ENCODE results near the gene GNG13. TPM values are rescaled to one million over a fixed set of nuclear protein-coding genes. Genes with fewer than 3 reads are reported as not detected.

Gene GNG13
- total and polyA plus RNA-seq, 12 donors = not detected

DNA sequence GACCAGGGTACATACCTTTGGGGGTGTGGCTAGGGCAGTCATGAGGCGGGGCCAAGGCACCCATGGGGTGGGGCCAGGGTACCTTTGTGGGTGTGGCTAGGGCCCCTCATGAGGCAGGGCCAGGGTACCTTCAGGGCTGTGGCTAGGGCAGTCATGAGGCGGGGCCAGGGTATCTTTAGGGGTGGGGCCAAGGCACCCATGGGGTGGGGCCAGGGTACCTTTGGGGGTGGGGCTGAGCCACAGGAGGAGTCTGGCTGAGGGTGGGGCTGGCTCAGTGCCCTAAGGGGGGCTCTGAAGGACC lies 3.5 kb downstream of the GNG13 start:
- no peaks in the 10 kb centered on the region for H3K4me1 ChIP-seq (replicated peaks in 1 of 2)
- no peaks in the 10 kb centered on the region for H3K36me3 ChIP-seq (replicated peaks in 1 of 2)
- intact Hi-C loops (cut with DNase I) = no loop called here

DNA sequence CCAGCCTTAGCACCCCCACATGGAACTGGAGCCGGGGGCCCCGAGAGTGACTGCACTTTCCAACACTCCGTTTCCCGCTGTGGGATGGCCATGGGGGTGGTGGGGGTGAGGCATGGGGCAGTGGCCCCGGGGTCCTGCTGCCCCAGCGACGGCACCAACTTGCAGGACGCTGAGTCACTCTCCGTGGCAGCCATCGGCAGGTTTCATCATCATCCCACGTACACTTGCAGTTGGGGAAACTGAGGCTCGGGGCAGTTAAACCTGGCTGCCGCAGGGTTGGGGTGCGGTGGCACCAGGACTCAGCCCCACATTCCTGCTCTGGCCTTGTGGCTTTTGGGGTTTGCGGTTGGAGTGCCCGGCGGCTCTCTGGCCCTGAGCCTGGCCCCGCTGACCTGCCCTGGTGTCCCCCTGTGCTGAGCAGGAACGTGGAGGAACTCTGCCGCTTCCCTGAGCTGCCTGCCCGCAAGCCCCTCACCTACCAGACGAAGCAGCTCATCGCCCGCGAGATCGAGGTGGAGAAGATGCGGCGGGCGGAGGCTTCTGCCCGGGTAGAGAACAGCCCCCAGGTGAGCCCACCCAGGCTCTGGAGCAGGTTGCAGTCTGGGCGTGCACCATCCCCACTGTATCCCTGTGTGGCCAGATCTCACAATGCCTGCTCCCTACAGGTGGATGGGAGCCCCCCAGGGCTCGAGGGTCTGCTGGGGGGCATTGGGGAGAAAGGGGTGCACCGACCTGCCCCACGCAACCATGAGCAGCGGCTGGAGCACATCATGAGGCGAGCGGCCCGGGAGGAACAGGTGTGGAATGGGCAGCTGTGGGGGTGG lies 4.0 kb downstream of the GNG13 start:
- WGBS, 4 donors = 92 to 97% (median 94%) methylated on average over 12 to 38 of the region's 38 CpGs
- DNase-seq = no peak
- Histone ChIP-seq H3K9me3 (replicated peaks in 1 of 3) (no peaks in the 10 kb centered on the region), H3K36me3 (replicated peaks in 1 of 2) (no peaks in the 10 kb centered on the region), H3K27me3 (peaks cover 27% of the 10 kb centered on the region), H3K4me1 (replicated peaks in 1 of 2) (no peaks in the 10 kb centered on the region), H3K4me3 (no peak overlapping the region), H3K27ac (no peak overlapping the region)
- TF ChIP-seq, protein P1, sequence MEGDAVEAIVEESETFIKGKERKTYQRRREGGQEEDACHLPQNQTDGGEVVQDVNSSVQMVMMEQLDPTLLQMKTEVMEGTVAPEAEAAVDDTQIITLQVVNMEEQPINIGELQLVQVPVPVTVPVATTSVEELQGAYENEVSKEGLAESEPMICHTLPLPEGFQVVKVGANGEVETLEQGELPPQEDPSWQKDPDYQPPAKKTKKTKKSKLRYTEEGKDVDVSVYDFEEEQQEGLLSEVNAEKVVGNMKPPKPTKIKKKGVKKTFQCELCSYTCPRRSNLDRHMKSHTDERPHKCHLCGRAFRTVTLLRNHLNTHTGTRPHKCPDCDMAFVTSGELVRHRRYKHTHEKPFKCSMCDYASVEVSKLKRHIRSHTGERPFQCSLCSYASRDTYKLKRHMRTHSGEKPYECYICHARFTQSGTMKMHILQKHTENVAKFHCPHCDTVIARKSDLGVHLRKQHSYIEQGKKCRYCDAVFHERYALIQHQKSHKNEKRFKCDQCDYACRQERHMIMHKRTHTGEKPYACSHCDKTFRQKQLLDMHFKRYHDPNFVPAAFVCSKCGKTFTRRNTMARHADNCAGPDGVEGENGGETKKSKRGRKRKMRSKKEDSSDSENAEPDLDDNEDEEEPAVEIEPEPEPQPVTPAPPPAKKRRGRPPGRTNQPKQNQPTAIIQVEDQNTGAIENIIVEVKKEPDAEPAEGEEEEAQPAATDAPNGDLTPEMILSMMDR (IDR thresholded peaks at IDR 0.05) = no peak
- TF ChIP-seq POLR2A (IDR thresholded peaks at IDR 0.05) = no peak
- intact Hi-C loops (cut with DNase I) = no loop called here

More for the DNA sequence above, 3.5 kb downstream of the GNG13 start:
- Histone ChIP-seq H3K9me3 (replicated peaks in 1 of 3) (no peaks in the 10 kb centered on the region), H3K27me3 (peaks cover 30% of the 10 kb centered on the region), H3K27ac (no peak overlapping the region), H3K4me3 (no peak overlapping the region)
- WGBS, 4 donors = 81 to 100% (median 97%) methylated on average over 1 to 2 of the region's 2 CpGs
- DNase-seq = no peak
- TF ChIP-seq, protein P1 (IDR thresholded peaks at IDR 0.05) = no peak
- TF ChIP-seq POLR2A (IDR thresholded peaks at IDR 0.05) = no peak

DNA sequence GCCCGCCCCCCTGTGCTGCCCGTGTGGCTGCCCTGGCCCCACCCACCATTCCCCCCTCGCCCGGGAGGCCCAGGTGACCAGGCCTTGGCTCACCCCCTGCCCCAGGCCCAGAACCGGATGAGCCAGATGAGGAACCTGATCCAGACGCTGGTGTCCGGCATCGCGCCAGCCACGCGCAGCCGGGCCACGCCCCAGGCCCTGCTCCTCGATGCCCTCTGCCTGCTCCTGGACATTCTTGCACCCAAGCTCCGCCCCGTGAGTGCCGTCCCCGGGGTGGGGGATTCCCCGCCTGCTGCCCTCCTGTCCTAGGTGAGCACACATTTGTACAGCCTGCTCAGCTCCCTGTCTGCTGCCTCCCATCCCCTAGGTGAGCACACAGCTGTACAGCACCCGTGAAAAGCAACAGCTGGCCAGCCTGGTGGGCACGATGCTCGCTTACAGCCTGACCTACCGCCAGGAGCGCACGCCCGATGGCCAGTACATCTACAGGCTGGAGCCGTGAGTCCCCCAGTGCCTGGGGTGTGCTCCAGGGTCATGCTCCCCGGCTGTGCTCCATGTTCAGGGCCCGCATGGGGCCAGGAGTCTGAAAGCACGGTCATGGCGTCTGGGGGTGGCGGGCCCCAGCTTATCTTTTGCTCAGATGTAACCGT lies 4.8 kb downstream of the GNG13 start:
- no peaks in the 10 kb centered on the region for H3K9me3 ChIP-seq (replicated peaks in 1 of 3)
- no peak for DNase-seq

DNA sequence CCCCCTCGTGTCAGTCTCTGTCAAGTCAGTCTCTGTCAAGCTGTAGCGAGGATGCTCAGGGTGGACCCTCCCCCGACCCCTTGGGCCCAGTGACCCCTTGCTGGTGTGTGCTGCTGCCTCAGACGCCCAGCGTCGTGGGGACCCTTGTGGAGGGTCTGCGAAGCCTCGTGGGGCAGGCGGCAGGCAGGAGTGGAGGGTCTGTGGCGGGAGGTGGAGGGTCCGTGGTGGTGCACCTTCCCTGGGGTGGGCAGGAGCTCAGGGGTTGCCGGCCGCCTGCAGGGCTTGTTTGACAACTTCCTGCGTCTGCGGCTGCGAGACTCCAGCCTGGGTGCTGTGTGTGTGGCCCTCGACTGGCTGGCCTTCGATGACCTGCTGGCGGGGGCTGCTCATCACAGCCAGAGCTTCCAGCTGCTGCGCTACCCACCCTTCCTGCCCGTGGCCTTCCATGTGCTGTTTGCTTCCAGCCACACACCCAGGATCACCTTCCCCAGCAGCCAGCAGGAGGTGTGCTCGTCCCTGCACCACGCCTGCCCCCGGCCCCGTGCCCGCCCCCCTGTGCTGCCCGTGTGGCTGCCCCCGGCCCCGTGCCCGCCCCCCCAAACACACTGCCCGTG lies 5.6 kb downstream of the GNG13 start:
- Histone ChIP-seq H3K4me3 (no peak overlapping the region), H3K4me1 (replicated peaks in 1 of 2) (no peaks in the 10 kb centered on the region), H3K36me3 (replicated peaks in 1 of 2) (no peaks in the 10 kb centered on the region), H3K9me3 (replicated peaks in 1 of 3) (no peaks in the 10 kb centered on the region), H3K27me3 (peaks cover 12% of the 10 kb centered on the region), H3K27ac (no peak overlapping the region)
- 87 to 89% (median 87%) methylated on average over 17 to 31 of the region's 31 CpGs for WGBS, 4 donors
- intact Hi-C loops (cut with DNase I) = no loop called here
- TF ChIP-seq, protein P1 (IDR thresholded peaks at IDR 0.05) = no peak
- TF ChIP-seq POLR2A (IDR thresholded peaks at IDR 0.05) = no peak
- no peak for DNase-seq

More for the DNA sequence above, 4.8 kb downstream of the GNG13 start:
- no peaks in the 10 kb centered on the region for H3K4me1 ChIP-seq (replicated peaks in 1 of 2)
- intact Hi-C loops (cut with DNase I) = no loop called here
- H3K4me3 ChIP-seq = no peak overlapping the region
- H3K27me3 ChIP-seq = peaks cover 19% of the 10 kb centered on the region
- TF ChIP-seq, protein P1 (IDR thresholded peaks at IDR 0.05) = no peak
- no peak for TF ChIP-seq POLR2A (IDR thresholded peaks at IDR 0.05)
- WGBS, 4 donors = 83 to 97% (median 89%) methylated on average over 5 to 32 of the region's 33 CpGs
- no peak overlapping the region for H3K27ac ChIP-seq
- H3K36me3 ChIP-seq (replicated peaks in 1 of 2) = no peaks in the 10 kb centered on the region

Measured in adrenal gland (tissue), 12 donors.